Calu3 (cell line): ENCODE measurements around the gene FILIP1. TPM values are rescaled to one million over a fixed set of nuclear protein-coding genes. Genes with fewer than 3 reads are reported as not detected.

Experiments used
- BruUV-seq: library from RNA; stranded (reverse); fragments of 400-500 nt; replicated peaks from 2 replicates; lab custom pipeline; 2021; lab: Mats Ljungman, UMichigan
- CTCF ChIA-PET: fragments of 300-600 bp; sonication (Branson Sonifier 250); formaldehyde crosslinking; loops from one replicate; lab custom pipeline; 2022; ENCODE audit warnings: antibody characterized with exemption; lab: Charles Lee
- DNase-seq: peaks from one replicate; pipeline ENCODE4 v3.0.0; 2022
- H3K27ac Mint-ChIP-seq: one replicate; pipeline ENCODE4 v1.8.0; 2022; ENCODE audit warnings: mixed read lengths; ENCODE audit not compliant: unreplicated experiment
- H3K27me3 Mint-ChIP-seq: one replicate; pipeline ENCODE4 v1.8.0; 2022; ENCODE audit warnings: mixed read lengths; ENCODE audit not compliant: unreplicated experiment
- H3K36me3 Mint-ChIP-seq: one replicate; pipeline ENCODE4 v1.8.0; 2022; ENCODE audit warnings: mild to moderate bottlenecking, moderate library complexity, mixed read lengths; ENCODE audit not compliant: insufficient read depth, unreplicated experiment
- H3K4me1 Mint-ChIP-seq: one replicate; pipeline ENCODE4 v1.8.0; 2022; ENCODE audit warnings: mild to moderate bottlenecking, low read depth, mixed read lengths; ENCODE audit not compliant: unreplicated experiment
- H3K4me3 Mint-ChIP-seq: one replicate; pipeline ENCODE4 v1.8.0; 2022; ENCODE audit warnings: mild to moderate bottlenecking, low read depth, moderate library complexity, mixed read lengths; ENCODE audit not compliant: unreplicated experiment
- H3K9me3 Mint-ChIP-seq: one replicate; pipeline ENCODE4 v1.8.0; 2022; ENCODE audit warnings: low read depth, mixed read lengths; ENCODE audit not compliant: unreplicated experiment
- intact Hi-C: fragments of 100-400 bp; cut with micrococcal nuclease; formaldehyde crosslinking; loops from one replicate; pipeline ENCODE4 v1.10.0; 2022; ENCODE audit not compliant: unreplicated experiment
- total RNA-seq: library from RNA; stranded (reverse); gene quantifications from 2 replicates; pipeline ENCODE4 v1.2.3, GENCODE V29; 2022
- TF ChIP-seq, protein P1 (sequence below): fragments of 200-600 bp; IDR thresholded peaks from one replicate; pipeline ENCODE4 v1.8.0; 2022; ENCODE audit warnings: antibody characterized with exemption; ENCODE audit not compliant: unreplicated experiment

FILIP1 gene
- total RNA-seq, 1 experiment from 2014 or later: not detected

DNA sequence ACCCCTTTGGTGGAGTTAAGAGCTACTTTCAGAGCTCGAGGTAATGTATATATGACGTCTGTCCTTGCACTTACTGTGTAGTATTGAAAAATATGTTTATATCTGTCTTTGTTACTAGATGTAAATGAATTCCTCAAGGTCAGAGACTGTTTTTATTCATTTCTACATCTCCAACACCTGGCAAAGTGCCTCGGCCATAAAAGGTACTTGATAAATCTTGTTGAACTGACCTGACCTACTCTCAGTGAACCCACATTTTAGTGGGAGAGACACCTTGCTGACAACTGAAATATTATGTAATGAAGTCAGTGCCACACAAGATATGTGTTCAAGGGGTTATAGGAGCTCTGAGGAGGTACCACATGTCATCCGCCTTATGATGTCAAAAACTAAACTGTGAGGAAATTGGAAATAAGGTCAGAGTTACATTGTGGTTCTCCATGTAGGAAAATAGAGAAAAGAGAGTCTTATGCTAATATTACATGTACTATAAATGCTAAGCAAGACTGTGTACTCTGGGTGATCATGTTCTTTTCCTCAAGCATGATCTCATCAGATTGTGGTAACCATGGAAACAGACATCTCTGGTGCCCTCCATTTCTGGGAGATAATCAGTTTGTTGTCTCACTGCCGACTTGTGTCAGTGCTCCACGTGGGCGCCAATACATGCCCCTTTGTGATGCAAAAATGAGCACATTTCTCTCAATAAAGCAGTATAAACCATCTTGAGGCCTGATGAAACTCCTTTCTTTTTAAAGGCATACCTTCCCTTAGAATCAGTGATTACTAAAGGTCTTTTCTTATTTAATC lies 203.3 kb downstream of the FILIP1 start:
- Mint-ChIP-seq H3K9me3 (no peaks in the 10 kb centered on the region), H3K36me3 (no peaks in the 10 kb centered on the region), H3K4me3 (no peak overlapping the region), H3K27ac (no peak overlapping the region), H3K27me3 (no peaks in the 10 kb centered on the region), H3K4me1 (peaks cover 13% of the 10 kb centered on the region)
- TF ChIP-seq, protein P1, sequence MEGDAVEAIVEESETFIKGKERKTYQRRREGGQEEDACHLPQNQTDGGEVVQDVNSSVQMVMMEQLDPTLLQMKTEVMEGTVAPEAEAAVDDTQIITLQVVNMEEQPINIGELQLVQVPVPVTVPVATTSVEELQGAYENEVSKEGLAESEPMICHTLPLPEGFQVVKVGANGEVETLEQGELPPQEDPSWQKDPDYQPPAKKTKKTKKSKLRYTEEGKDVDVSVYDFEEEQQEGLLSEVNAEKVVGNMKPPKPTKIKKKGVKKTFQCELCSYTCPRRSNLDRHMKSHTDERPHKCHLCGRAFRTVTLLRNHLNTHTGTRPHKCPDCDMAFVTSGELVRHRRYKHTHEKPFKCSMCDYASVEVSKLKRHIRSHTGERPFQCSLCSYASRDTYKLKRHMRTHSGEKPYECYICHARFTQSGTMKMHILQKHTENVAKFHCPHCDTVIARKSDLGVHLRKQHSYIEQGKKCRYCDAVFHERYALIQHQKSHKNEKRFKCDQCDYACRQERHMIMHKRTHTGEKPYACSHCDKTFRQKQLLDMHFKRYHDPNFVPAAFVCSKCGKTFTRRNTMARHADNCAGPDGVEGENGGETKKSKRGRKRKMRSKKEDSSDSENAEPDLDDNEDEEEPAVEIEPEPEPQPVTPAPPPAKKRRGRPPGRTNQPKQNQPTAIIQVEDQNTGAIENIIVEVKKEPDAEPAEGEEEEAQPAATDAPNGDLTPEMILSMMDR: no peak
- CTCF ChIA-PET: no interaction called here
- no TSS peak for BruUV-seq
- no peak for DNase-seq
- intact Hi-C loops: no loop called here

DNA sequence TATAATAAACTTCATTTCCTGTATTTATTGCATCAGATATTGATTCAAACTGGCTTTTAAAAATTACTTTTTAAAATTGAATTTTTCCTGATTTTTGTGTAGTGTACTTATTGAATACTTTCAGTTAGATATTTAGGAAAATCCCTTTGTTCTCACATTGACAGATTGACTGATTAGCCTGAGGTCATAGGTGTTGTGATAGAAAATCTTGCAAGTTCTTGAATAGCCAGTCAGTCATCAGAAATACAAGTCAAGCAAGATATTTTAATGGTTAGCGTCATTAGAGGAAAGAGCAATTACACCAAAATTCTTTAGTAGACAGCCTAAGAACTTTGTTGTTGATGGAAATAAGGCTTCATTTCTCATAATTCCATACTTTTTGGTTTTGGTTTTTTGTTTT lies 205.6 kb downstream of the FILIP1 start:
- DNase-seq: no peak
- CTCF ChIA-PET: no interaction called here
- no TSS peak for BruUV-seq
- TF ChIP-seq, protein P1: no peak
- H3K9me3 Mint-ChIP-seq: no peaks in the 10 kb centered on the region
- no peaks in the 10 kb centered on the region for H3K36me3 Mint-ChIP-seq
- no peaks in the 10 kb centered on the region for H3K27me3 Mint-ChIP-seq
- no peak overlapping the region for H3K4me3 Mint-ChIP-seq
- H3K4me1 Mint-ChIP-seq: peaks cover 13% of the 10 kb centered on the region
- H3K27ac Mint-ChIP-seq: peak overlapping the region; percentile 5
- intact Hi-C loops: no loop called here

DNA sequence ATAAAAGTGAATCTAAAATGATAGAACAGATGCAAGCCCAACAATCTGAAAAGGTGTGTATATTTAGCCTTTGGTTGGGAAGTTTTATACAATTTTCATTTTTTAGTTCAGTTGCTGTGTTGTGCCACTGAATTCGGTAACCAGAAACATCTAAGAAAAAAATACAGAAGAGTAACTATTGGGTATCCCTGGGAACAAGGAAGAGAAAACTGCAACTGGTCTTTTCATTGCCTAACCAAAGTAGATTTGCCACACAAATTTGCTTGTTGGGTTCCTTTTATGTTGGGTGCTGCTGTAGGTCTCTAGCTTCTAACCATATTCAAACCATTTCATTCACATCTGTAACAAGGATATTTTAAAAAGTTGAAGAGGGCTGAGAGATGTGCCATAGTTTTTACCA lies 206.2 kb downstream of the FILIP1 start:
- peak overlapping the region; percentile 5 for H3K27ac Mint-ChIP-seq
- no peak overlapping the region for H3K4me3 Mint-ChIP-seq
- H3K4me1 Mint-ChIP-seq: peaks cover 13% of the 10 kb centered on the region
- no peak for DNase-seq
- intact Hi-C loops: no loop called here
- H3K27me3 Mint-ChIP-seq: no peaks in the 10 kb centered on the region
- peaks cover 4% of the 10 kb centered on the region for H3K36me3 Mint-ChIP-seq
- TF ChIP-seq, protein P1: no peak
- H3K9me3 Mint-ChIP-seq: no peaks in the 10 kb centered on the region
- BruUV-seq: no TSS peak
- CTCF ChIA-PET: no interaction called here

DNA sequence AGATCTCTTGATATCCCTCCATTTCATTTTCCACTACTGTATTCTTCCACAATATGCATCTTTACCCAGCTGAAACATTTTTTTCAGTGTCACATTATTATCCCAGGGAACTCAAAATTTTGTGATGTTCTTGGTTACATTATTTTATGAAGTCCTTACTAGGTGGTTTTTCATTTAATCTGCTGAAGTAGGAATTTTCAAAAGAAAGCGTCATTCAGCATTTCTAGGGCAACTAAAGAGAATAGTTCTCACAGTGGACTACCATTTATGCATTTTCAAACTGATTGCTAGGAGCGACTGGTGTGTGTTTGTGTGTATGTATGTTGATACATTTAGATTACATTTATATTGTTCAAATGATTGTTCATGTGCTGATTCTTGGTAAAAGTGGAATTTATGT lies 206.6 kb downstream of the FILIP1 start:
- H3K36me3 Mint-ChIP-seq: peaks cover 4% of the 10 kb centered on the region
- TF ChIP-seq, protein P1: no peak
- no peak for DNase-seq
- no peaks in the 10 kb centered on the region for H3K9me3 Mint-ChIP-seq
- intact Hi-C loops: no loop called here
- H3K27ac Mint-ChIP-seq: peak overlapping the region; percentile 5
- no peak overlapping the region for H3K4me3 Mint-ChIP-seq
- no TSS peak for BruUV-seq
- peaks cover 13% of the 10 kb centered on the region for H3K4me1 Mint-ChIP-seq
- H3K27me3 Mint-ChIP-seq: no peaks in the 10 kb centered on the region
- CTCF ChIA-PET: no interaction called here
